ENCODE results near the gene THOC1. TPM values are rescaled to one million over a fixed set of nuclear protein-coding genes. Genes with fewer than 3 reads are reported as not detected.

THOC1 gene
- total RNA-seq, 2 donors from 2014 or later: 29.0 to 35.8 TPM

GRCh38 chr18:212780-213179 is 55.1 kb downstream of the THOC1 start:
- H3K36me3 ChIP-seq: peaks cover 0 to 21% of the 10 kb centered on the region in 2 donors
- H3K4me1 ChIP-seq (replicated peaks): no peaks in the 10 kb centered on the region
- 73% methylated on average over 1 of the region's 1 CpG for WGBS
- no peak overlapping the region for H3K27ac ChIP-seq
- intact Hi-C loops (cut with DNase I): no loop called here
- DNase-seq (ENCODE audit: low spot score): no peak
- no peaks in the 10 kb centered on the region for H3K27me3 ChIP-seq (replicated peaks; ENCODE audit: insufficient read depth)
- H3K4me3 ChIP-seq: no peak overlapping the region
- TF ChIP-seq POLR2A (IDR thresholded peaks at IDR 0.05) (no peak), CTCF (IDR thresholded peaks at IDR 0.05) (no peak), POLR2AphosphoS5 (IDR thresholded peaks at IDR 0.05) (no peak)
- H3K9me3 ChIP-seq: no peaks in the 10 kb centered on the region

GRCh38 chr18:211582-211981 is 56.3 kb downstream of the THOC1 start:
- H3K27ac ChIP-seq: no peak overlapping the region
- no peaks in the 10 kb centered on the region for H3K9me3 ChIP-seq
- TF ChIP-seq POLR2AphosphoS5 (IDR thresholded peaks at IDR 0.05) (no peak), POLR2A (IDR thresholded peaks at IDR 0.05) (no peak), CTCF (IDR thresholded peaks at IDR 0.05) (no peak)
- no peak overlapping the region for H3K4me3 ChIP-seq
- peaks cover 0 to 21% of the 10 kb centered on the region in 2 donors for H3K36me3 ChIP-seq
- no peak for DNase-seq (ENCODE audit: low spot score)
- H3K27me3 ChIP-seq (replicated peaks; ENCODE audit: insufficient read depth): no peaks in the 10 kb centered on the region
- H3K4me1 ChIP-seq (replicated peaks): no peaks in the 10 kb centered on the region
- intact Hi-C loops (cut with DNase I): no loop called here

- no peak for DNase-seq (ENCODE audit: low spot score)
- Histone ChIP-seq H3K4me3 (no peak overlapping the region), H3K9me3 (no peaks in the 10 kb centered on the region), H3K27me3 (replicated peaks; ENCODE audit: insufficient read depth) (no peaks in the 10 kb centered on the region), H3K4me1 (replicated peaks) (no peaks in the 10 kb centered on the region), H3K36me3 (peaks cover 0 to 16% of the 10 kb centered on the region in 2 donors), H3K27ac (no peak overlapping the region)
- TF ChIP-seq CTCF (IDR thresholded peaks at IDR 0.05) (no peak), POLR2AphosphoS5 (IDR thresholded peaks at IDR 0.05) (no peak), POLR2A (IDR thresholded peaks at IDR 0.05) (no peak)
- intact Hi-C loops (cut with DNase I): no loop called here
- WGBS: 97% methylated on average over 4 of the region's 4 CpGs
Measured at GRCh38 chr18:210733-211132, 57.1 kb downstream of the THOC1 start.

- Histone ChIP-seq H3K36me3 (peaks cover 0 to 9% of the 10 kb centered on the region in 2 donors), H3K9me3 (no peaks in the 10 kb centered on the region), H3K27ac (no peak overlapping the region), H3K4me1 (replicated peaks) (no peaks in the 10 kb centered on the region), H3K27me3 (replicated peaks; ENCODE audit: insufficient read depth) (no peaks in the 10 kb centered on the region), H3K4me3 (no peak overlapping the region)
- no peak for TF ChIP-seq POLR2A (IDR thresholded peaks at IDR 0.05)
- no peak for TF ChIP-seq POLR2AphosphoS5 (IDR thresholded peaks at IDR 0.05)
- TF ChIP-seq CTCF (IDR thresholded peaks at IDR 0.05): no peak
- intact Hi-C loops (cut with DNase I): no loop called here
- WGBS: 97% methylated on average over 1 of the region's 1 CpG
- DNase-seq (ENCODE audit: low spot score): no peak
Measured at GRCh38 chr18:210075-210474, 57.8 kb downstream of the THOC1 start.

- H3K27me3 ChIP-seq (replicated peaks; ENCODE audit: insufficient read depth): no peaks in the 10 kb centered on the region
- intact Hi-C loops (cut with DNase I): no loop called here
- H3K27ac ChIP-seq: no peak overlapping the region
- TF ChIP-seq POLR2AphosphoS5 (IDR thresholded peaks at IDR 0.05) (peak; percentile 47), CTCF (IDR thresholded peaks at IDR 0.05) (no peak)
- WGBS: 86% methylated on average over 2 of the region's 2 CpGs
- no peaks in the 10 kb centered on the region for H3K4me1 ChIP-seq (replicated peaks)
- H3K9me3 ChIP-seq: no peaks in the 10 kb centered on the region
- H3K36me3 ChIP-seq: no peaks in the 10 kb centered on the region
- no peak overlapping the region for H3K4me3 ChIP-seq
- DNase-seq (ENCODE audit: low spot score): no peak
Measured at GRCh38 chr18:199768-200167, 68.1 kb downstream of the THOC1 start.

All from prostate gland (tissue), 2 donors.